Cardiac muscle cell (in vitro differentiated cells and primary cell): ENCODE results near the gene OXTR. TPM values are rescaled to one million over a fixed set of nuclear protein-coding genes. Genes with fewer than 3 reads are reported as not detected.
A peak's percentile ranks its signal among the peaks of the same experiment; 100 is the strongest.

ENCODE experiments used
- DNase-seq, 2 donors: peaks; one replicate each; pipeline versions ENCODE4 v3.0.0 to v3.0.0-alpha.2; 2010 to 2017; ENCODE audit warnings: low read depth in 1 of 2, low spot score in 1 of 2
- H3K27ac ChIP-seq: fragments of 200-600 bp; sonication (generic); 2 replicates; pipeline ENCODE4 v1.5.1; 2016
- H3K27me3 ChIP-seq: fragments of 200-600 bp; sonication (generic); 2 replicates; pipeline ENCODE4 v1.6.0; 2016; ENCODE audit warnings: control low read depth
- H3K36me3 ChIP-seq: fragments of 200-600 bp; sonication (generic); 2 replicates; pipeline ENCODE4 v1.5.1; 2016; ENCODE audit warnings: control low read depth
- H3K4me1 ChIP-seq: fragments of 200-600 bp; sonication (generic); 2 replicates; pipeline ENCODE4 v1.8.1; 2017; ENCODE audit warnings: low read depth, mild to moderate bottlenecking, mixed run types
- H3K4me3 ChIP-seq: fragments of 200-600 bp; sonication (generic); 2 replicates; pipeline ENCODE4 v1.5.1; 2016; ENCODE audit warnings: mild to moderate bottlenecking
- H3K9me3 ChIP-seq: fragments of 200-600 bp; sonication (generic); 2 replicates; pipeline ENCODE4 v1.5.1; 2017; ENCODE audit warnings: low read depth, mild to moderate bottlenecking, control low read depth
- polyA plus RNA-seq: library from polyadenylated mRNA; unstranded; fragments of >200 nt; fragmentation: Nextera tagmentation; extraction: Ambion mirVana; gene quantifications from 2 replicates; pipeline ENCODE4 v1.2.1, GENCODE V29; 2016
- total RNA-seq: library from RNA; depleted of rRNA; stranded (reverse); fragments of >200 nt; gene quantifications from 2 replicates; pipeline ENCODE4 v1.2.3, GENCODE V29; 2016
- TF ChIP-seq, protein P1 (sequence below): IDR thresholded peaks from 2 replicates; pipeline ENCODE4 v1.5.1; 2012; ENCODE audit warnings: low read depth, mild to moderate bottlenecking, low read length

Gene OXTR
- total and polyA plus RNA-seq, 2 experiments from 2014 or later: 0.64 to 1.9 TPM

DNA sequence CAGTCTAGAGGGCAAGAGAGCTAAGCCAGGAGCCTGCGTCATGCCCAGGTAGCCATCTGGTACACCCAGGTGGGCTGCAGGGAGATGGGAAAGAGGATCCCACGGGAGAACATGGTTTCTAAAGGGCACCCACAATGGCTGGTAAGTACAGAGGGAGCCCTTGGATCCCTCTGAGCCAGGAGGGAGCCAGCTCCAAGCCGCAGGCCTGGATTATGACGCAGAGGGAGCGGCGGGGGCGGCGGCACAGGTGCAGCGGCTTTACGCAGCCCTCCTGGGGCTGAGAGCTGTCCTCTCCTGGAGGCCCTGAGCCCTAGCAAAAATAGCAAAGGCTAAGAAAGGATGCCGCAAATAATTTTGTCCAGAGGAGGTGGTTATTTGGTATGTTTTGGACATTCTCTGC is 33.0 kb downstream of the OXTR start:
- peaks cover 8% of the 10 kb centered on the region for H3K4me1 ChIP-seq
- no peak for DNase-seq

GRCh38 chr3:8734908-8735307 is 34.5 kb downstream of the OXTR start:
- Histone ChIP-seq H3K4me1 (no peaks in the 10 kb centered on the region), H3K36me3 (no peaks in the 10 kb centered on the region), H3K27ac (no peak overlapping the region), H3K9me3 (no peaks in the 10 kb centered on the region), H3K4me3 (no peak overlapping the region), H3K27me3 (no peaks in the 10 kb centered on the region)
- TF ChIP-seq, protein P1, sequence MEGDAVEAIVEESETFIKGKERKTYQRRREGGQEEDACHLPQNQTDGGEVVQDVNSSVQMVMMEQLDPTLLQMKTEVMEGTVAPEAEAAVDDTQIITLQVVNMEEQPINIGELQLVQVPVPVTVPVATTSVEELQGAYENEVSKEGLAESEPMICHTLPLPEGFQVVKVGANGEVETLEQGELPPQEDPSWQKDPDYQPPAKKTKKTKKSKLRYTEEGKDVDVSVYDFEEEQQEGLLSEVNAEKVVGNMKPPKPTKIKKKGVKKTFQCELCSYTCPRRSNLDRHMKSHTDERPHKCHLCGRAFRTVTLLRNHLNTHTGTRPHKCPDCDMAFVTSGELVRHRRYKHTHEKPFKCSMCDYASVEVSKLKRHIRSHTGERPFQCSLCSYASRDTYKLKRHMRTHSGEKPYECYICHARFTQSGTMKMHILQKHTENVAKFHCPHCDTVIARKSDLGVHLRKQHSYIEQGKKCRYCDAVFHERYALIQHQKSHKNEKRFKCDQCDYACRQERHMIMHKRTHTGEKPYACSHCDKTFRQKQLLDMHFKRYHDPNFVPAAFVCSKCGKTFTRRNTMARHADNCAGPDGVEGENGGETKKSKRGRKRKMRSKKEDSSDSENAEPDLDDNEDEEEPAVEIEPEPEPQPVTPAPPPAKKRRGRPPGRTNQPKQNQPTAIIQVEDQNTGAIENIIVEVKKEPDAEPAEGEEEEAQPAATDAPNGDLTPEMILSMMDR: no peak
- DNase-seq: peak in 1 of 2 donors; percentile 31

More for the DNA sequence above, 33.0 kb downstream of the OXTR start:
- no peaks in the 10 kb centered on the region for H3K9me3 ChIP-seq
- no peaks in the 10 kb centered on the region for H3K27me3 ChIP-seq
- TF ChIP-seq, protein P1: no peak
- no peak overlapping the region for H3K27ac ChIP-seq
- H3K4me3 ChIP-seq: no peak overlapping the region
- no peaks in the 10 kb centered on the region for H3K36me3 ChIP-seq

DNA sequence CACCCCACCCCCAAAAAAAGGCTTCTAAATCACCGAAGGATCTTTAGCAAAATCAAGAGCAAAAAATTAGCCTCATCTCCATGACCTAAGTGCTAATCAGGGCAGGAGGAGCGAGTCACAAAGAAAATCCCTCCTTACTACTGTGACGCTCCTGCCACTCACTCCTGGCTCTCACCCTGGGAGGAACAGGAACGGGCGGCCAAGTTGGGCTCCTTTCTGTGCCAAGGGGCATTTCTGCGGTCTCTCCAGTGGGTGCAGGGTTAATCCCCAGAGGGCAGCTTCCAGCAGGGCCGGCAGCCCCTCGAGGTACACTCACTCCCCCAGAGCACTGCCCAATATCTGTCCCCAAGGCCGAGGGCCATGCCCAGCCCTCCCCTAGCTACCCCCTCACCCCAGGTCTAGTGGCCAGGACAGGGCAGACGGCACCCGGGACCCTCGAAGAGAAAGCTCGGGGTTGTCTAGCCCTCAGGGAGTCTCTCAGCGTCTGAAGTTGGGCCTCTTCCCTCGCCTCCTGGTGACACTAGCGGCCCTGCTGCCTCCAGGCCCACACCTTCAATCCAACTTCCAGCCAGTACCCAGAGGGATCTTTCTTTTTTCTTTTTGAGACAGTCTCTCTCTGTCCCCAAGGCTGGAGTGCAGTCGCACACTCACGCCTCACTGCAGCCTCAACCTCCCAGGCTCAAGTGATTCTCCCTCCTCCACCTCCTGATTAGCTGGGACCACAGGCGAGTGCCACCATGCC is 35.1 kb downstream of the OXTR start:
- no peak overlapping the region for H3K27ac ChIP-seq
- TF ChIP-seq, protein P1: no peak
- no peak overlapping the region for H3K4me3 ChIP-seq
- DNase-seq: no peak
- H3K9me3 ChIP-seq: no peaks in the 10 kb centered on the region
- H3K36me3 ChIP-seq: no peaks in the 10 kb centered on the region
- H3K27me3 ChIP-seq: no peaks in the 10 kb centered on the region
- no peaks in the 10 kb centered on the region for H3K4me1 ChIP-seq

- Histone ChIP-seq H3K27ac (peak within 1 kb of the TSS; percentile 27), H3K4me3 (no peak within 1 kb of the TSS)
- TF ChIP-seq, protein P1: no peak
These were observed 35.9 kb downstream of the OXTR start, which contains the start of gene CAV3 for GRCh38 chr3:8733332-8734094. Gene CAV3, plus strand, starts transcription at chr3:8733802. Its CDS starts 75 bp downstream, at chr3:8733877.

GRCh38 chr3:8732413-8732812 is 37.0 kb downstream of the OXTR start:
- H3K9me3 ChIP-seq: no peaks in the 10 kb centered on the region
- no peak overlapping the region for H3K4me3 ChIP-seq
- H3K27me3 ChIP-seq: no peaks in the 10 kb centered on the region
- H3K27ac ChIP-seq: no peak overlapping the region
- H3K4me1 ChIP-seq: no peaks in the 10 kb centered on the region
- no peak for DNase-seq
- no peaks in the 10 kb centered on the region for H3K36me3 ChIP-seq
- TF ChIP-seq, protein P1: no peak

More at GRCh38 chr3:8733332-8734094, 35.9 kb downstream of the OXTR start, which contains the start of gene CAV3:
- peak in 1 of 2 donors; percentile 14 for DNase-seq
- Histone ChIP-seq H3K4me1 (no peaks in the 10 kb centered on the region), H3K27me3 (no peaks in the 10 kb centered on the region), H3K9me3 (no peaks in the 10 kb centered on the region), H3K36me3 (no peaks in the 10 kb centered on the region)
